Non-pigmented ciliary epithelial cell (primary cell): ENCODE data around the gene SH3PXD2A.
A peak's percentile ranks its signal among the peaks of the same experiment; 100 is the strongest.
"Not testable (repeated sequence)": the region's sequence is repeated elsewhere in the genome, so short reads cannot be mapped to it uniquely, and the experiment has no call there.

Experiments
- DNase-seq: peaks from one replicate; pipeline ENCODE4 v3.0.0-alpha.2; 2010; ENCODE audit warnings: low read depth

Gene SH3PXD2A

DNA sequence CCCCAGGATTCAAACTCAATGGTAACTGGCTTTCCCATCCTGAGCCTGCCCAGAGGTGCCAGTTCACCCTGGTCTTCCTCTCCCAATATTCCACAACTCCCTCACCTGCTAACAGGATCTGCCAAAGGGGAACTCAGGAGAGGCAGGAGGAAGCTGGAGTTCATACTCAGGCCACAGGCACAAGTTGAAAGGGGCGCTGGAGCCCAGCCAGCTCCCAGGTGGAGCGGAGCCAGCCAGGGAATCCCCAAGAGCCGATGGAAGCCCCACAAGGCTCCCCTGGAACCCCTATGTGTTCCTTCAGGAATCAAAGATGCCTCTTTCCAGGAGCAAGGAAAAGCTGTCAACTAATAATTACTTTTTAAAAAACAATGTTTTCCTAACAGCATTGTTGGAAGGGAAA lies 63.5 kb downstream of the SH3PXD2A start:
- no peak for DNase-seq

DNA sequence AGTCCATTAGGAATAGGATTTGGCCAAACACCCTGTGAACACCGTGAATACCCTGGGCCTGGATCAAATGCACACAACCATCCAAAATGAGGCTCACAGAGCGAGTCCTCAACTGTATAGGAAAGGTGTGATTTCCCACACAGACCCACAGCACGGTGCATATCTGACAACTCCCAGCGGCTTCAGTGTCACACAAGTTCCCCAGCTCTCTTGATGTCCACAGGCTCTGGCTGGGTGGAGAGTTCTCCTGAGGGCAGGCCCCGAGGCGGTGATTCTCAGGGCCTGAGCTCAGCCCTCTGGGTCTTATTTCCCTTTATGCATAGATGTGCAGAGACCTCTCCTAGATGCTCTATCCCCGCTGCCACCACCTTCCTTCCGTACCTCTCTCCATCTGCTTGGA lies 64.1 kb downstream of the SH3PXD2A start:
- DNase-seq = no peak

DNA sequence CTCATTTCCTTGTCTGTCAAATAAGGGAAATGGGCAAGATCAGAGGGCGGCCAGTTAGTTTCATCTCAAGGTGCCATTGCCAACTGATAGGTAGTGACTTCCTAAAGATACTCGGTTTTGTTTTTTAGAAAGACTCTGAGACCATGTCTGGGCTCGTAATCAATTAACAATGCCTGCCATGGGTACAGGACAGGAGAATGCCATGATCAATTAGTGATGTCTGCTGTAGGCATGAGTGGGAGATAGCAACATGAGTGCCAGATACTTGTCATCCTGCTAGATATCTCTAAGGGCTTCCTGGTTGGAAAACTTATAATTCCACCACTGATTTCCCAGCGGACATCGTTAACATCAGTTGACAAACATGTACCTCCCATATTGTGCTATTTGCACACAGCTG lies 64.8 kb downstream of the SH3PXD2A start:
- no peak for DNase-seq

DNA sequence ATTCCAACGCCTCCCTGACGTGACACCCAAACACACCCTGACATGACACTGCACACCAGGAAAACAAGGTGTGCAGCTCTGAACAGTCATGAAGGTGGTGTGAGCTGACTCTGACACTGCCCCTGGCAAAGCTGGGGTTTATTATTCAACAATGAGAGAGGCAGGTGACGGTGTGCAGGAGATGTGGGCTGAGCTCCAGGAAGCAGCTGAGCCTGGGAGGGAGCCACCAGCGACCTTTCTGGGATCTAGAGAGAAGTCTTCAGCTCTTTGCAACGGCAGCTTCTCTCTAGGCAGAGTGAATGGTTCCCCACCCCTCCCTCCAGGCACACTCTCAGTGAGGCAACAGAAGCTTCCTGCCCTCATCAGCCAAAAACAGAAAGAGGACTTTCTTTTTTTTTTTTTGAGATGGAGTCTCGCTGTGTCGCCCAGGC lies 65.6 kb downstream of the SH3PXD2A start:
- no peak for DNase-seq

DNA sequence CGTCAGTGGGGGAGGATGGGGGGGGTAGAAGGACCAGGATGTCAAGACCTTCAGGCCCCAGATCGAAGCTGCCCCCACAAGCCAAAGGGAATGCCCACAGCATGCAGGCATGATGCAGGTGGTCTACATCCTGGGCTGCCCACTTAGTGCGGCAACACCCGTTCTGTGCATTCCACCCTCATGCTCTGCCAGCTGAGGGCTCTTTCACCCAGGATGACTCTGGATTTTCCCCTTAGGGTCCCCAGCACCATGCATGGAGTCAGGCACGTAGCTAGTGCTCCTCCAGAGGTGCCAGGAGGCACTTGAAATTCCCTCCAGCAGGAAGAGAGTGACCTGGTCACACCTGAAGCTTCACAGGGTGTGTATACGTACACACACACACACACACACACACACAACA lies 66.2 kb downstream of the SH3PXD2A start:
- no peak for DNase-seq

DNA sequence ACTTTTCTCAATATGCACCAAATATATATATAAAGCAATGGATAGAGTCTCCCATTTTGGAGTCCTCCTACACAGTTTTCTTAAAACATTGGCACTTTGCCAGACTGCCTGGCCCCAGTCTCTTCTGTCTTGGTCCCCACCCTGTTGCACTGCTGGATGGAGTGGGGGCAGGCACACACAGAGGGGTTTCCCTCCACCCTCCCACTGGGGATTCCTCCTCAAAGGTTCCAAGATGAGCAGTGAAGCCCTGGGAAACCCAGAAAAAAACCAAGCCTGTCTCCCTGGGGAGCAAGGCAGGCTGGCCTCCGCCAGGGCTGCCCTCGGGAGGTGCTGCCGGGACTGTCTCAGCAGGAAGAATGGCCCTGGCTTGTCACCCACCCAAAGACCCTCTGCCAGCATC lies 68.0 kb downstream of the SH3PXD2A start:
- DNase-seq = no peak

DNA sequence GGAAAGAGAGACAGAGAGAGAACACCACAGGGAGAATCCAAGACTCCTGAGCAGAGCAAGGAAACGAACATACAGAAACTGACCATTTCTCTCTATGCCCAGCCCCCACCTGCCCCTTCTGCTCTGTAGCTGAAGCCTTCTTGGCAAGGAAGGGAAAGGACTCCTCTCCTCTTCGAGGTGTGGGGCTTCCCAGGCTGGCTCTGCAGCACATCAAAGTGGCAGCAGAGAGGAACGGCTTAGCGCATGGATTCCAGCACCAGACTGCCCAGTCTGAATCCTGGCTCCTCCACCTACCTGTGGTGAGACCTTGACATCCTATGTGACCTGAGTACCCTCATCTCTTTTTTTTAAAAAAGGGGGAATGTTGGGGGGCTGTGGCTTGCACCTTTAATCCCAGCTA lies 69.4 kb downstream of the SH3PXD2A start:
- no peak for DNase-seq

DNA sequence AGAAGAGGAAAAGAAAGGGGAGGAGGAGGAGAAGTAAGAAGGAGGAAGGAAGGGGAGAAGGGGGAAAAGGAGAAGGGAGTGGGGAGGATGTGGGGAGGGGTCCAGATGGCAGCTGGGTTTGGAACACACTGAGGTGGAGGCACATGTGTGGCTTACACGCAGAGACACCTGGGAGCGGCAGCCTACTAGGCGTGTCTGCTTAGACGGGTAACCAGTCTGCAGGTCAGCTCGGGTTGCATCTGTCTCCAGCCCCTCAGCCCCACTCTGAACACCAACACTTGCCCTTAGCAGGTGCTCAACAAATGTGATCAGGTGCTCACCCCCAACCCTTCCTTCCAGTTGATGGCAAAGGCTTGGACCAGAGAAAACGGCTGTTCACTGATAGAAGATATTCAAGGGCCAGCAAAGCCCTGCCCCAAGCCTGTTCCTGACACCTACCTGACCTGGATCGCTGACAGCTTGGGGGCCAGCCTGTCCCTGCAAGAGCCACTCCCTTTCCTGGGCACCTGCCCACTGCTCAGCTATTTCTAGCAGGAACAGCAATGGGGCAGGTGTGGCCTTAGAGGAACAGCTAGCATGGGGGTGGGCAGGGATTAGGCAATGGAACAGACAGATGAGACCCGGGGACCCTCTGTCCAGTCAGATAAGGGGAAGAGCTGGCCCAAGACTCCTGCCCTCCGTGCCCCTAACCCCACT lies 70.5 kb downstream of the SH3PXD2A start:
- DNase-seq = no peak

DNA sequence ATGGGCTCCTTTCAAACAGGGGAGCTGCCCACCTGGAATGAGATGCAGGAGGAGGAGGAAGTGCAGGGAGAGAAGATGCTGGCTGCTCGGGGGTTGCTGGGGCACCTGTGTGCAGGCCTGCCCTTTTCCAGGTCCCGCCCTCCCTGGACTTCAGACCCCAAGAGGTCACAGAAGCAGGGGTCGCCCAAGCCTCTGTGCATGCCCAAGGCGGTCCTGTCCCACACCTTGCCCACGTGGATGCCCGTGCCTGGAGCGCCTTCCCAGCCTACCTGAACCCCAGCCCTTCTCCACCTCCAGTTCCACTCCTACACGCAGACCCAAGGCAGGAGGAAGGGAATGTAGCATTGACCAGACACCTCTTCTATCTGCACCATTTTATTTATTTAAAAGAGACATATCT lies 71.3 kb downstream of the SH3PXD2A start:
- no peak for DNase-seq

DNA sequence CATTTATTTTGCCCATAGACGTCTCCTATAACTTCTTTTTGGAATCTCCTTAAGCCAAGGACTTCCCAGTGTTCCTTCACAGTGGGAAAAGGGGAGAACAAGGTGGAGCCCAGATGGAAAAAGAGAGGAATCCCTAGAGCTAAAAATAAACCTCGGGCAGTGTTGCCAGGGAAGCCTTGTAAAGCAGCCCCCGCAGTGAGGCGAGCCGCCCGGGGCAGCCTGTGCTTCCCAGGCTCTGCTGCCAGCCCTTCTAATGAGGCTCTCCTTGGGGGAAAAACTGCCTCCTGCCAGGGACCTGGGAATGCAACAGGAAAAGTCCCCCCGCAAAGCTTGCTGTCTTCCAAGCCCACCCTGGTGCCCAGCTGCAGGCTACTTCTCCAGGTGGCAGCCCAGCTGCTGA lies 71.7 kb downstream of the SH3PXD2A start:
- no peak for DNase-seq

DNA sequence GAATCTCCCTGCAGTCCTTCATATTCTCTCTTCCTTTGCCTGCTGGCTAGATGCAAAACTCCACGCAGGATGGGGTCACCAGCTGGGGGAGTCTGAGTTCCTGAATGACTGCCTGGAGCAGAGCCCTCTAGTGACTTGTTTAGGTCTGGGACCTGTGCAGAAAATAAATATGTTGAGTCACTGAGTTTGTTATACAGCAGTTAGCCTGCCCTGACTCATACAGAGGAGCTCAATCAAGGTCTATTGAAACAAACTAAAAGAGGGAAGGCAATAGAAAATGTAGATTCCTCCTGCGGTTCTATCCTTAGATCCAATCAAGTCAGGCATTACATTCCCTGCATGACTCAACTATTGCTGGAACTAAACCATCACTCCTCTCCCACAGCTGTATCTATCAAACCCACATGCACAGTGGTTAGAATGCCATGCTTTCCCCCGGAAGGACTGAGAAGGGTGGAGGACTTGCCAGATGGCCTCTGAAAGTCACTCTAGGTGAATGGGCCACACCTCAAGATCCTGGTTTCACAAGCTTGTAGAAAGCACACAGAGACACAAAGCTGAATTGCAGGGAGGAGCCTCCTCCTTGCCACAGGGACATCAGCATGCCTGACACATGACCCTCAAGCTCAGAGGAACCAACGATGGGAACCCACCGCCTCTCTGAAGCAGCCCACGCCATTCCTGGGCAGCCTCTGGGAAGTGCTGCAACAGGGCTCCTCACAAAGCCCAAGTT lies 73.9 kb downstream of the SH3PXD2A start:
- peak; percentile 81 for DNase-seq

DNA sequence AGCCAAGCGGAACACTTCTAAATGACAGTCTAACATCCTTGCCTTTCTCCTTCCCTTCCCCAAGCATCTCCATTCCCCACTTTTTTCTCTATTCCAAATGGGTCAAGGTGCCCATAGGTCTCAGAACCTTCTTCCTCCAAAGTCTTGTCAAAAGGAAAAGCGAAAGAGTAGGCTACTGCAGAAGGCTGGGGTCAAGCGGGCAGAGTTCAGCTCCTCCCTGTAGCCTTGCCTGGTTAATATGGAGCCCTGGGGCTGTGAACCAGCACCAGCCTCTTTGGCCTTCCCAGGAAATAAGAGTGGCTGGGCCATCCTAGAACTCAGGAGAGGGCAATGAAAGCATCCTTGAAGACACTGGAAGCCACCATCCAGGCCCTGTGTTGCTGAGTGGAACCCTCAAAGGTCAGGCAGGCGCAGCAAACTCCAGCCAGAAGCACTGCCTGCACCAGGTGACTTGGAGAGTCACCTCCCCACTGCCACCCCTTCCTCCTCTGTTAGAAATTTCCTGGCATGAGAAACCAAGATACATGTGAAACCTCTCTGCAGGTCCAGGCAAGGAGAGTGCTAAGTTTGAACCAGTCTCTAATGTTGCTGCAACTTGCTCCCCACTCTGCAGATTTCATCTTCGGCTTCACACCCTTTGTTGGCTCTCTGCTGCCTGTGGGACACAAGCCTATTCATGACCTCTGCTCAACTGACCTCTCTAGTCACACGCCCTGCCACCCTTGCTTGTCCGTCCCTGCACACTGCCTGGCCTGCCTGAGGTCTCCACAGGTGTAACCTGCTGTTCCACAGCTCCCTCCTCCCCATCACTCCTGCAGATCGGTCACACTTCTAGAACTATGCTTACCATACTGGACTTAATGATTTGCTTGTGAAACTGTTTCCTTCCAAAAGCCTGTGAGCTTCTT lies 74.9 kb downstream of the SH3PXD2A start:
- DNase-seq = no peak

DNA sequence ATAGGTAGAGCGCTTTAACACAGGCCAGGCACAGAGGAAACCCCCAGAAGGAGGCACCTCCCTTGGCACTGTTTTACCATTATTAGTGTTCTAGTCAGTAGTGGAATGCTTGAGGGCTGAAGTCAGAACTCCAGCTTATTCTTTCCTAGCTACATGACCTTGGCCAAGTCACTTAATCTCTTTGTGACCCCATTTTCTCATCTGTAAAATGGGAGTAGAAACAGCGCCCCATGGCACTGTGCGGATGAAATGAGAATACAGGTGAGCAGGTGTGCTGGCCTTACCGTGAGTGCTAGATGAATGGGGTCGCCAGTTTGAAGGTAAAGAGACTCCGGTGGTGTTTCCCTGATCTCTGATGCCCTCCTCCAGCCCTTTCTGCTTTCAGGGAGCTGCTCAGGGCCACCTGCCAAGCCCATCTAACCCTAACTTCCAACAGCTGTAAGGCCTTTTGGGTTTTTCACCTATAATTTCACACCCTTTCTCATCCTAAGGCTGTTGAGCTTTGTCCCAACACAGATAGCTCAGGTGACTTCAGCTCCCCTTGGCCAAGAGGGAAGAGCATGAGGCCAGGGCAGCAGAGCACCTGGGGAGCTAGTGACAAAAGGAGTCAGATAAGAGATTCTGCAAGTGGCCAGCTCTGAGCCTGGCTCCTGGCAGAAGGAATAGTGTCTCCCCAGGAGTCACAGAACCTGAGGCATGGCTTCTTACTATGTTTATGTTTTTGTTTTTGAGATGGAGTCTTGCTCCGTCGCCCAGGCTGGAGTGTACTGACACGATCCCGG lies 76.8 kb downstream of the SH3PXD2A start:
- no peak for DNase-seq

DNA sequence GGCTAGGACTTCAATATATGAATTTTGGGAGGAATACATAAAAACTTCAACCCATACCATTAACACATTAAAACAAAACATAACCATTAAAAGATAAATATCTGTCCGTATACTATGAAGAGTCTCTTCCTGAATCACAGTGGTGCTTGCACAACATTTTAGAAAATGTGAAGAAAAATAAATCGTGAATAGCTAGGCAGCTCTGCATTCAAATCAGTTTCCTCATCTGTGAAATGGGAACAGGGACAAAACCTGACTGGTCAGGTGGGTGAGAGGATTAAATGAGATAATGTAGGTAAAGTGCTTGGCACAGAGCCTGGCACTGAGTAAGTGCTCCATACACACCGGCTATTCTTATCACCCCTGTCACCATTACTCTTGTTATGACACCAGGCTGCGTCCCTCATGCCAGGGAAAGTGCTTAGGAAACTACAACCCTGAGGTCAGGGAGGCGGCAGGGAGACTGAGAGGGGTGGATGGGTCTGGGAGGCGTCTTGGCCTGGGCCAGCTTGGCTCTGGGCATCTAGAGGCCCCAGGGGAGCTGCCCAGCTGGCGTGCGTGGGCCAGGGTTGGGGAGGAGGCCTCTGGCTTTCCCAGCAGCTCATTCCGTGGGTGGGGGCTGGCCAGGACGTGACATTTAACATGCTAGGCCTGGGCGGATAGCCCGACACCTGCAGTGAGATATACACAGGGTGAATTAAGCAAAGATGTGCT lies 78.3 kb downstream of the SH3PXD2A start:
- no peak for DNase-seq

DNA sequence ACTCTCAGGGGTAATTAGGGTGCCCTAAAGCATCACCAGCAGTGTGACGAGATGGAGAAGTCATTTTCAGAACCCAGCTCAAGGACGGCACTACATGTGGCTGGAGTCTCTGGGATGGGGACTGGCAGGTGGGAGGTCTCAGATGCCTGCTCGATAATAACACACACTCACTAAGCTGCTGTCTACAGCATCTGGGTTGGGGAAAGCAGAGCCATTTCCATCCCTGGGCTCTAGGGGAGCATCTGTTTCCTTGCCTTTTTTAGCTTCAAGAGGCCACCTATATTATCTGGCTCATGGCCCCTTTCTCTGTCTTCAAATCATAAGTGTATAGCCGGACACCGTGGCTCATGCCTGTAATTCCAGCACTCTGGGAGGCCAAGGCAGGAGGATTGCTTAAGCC lies 79.6 kb downstream of the SH3PXD2A start:
- no peak for DNase-seq

DNA sequence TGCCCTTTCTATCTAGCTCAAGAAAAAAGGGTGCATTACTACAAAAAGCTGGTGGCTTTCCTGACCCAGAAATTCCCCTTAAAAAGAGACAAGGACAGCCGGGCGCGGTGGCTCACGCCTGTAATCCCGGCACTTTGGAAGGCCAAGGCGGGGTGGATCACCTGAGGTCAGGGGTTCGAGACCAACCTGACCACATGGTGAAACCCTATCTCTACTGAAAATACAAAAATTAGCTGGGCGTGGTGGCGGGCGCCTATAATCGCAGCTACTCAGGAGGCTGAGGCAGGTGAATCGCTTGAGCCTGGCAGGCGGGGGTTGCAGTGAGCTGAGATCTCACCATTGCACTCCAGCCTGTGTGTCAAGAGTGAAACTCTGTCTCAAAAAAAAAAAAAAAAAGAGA lies 82.5 kb downstream of the SH3PXD2A start:
- not testable (repeated sequence) for DNase-seq

DNA sequence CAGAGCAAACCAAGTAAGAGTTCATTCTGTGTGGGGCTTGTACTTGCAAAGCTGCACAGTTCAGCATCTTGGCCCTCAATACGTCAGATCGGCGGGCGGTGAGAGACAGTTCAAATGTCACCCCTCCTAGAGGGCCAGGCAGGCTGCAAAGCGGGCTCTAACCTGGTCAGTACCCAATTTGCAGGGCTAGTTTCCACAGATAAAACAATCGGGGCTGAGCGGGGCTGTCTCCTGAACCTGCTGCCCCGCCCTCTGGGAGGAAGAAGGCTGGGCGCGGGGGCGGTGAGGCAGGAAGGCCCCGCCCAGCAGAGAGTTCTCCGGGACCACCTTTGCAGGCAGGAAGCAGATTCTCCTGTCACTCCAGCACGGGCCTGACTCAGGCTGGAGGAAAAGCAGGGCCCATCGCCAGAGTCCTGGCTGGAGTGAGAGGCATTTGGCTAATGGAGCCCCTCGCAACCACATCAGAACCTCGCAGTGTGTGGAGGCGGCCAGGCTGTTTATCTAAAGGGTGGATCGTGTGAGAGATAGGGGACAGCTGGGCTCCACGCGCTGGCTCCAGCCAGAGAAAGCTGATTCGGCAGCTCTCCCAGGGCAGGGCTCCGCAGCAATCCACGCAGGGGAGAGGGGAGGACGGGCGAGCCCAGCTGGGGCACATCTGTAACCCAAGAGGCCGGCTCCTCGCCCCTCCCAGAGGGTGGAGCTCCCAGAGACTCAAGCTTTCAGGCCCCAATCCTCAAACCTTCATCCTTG lies 83.1 kb downstream of the SH3PXD2A start:
- peak; percentile 57 for DNase-seq

DNA sequence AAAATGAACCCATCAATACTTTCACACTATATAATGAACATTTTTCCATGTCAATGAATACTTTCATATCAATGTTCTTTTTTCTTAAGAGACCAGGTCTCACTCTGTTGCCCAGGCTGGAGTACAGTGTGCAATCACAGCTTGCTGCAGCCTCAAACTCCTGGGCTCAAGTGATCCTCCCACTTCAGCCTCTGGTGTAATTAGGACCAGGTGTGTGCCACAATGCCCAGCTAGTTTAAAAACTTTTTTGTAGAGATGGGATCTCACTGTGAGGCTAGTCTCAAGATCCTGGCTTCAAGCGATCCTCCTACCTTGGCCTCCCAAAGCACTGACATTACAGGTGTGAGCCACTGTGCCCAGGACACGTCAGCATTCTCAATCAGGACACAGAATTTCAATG lies 85.2 kb downstream of the SH3PXD2A start:
- DNase-seq = no peak

DNA sequence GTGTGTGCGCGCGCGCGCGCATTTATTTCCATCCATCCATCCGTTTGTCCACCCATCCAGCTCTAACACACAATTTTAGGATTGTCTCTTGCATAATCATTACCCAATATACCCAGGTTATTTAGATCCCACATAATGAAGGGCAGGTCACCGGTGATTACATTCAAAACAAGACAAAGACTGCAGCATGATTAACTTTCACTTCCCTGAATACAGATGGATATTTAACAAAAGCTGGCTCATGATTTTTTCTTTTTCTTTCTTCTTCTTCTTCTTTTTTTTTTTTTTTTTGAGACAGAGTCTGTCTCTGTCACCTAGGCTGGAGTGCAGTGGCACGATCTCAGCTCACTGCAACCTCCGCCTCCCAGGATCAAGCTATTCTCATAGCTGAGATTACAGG lies 86.2 kb downstream of the SH3PXD2A start:
- no peak for DNase-seq

DNA sequence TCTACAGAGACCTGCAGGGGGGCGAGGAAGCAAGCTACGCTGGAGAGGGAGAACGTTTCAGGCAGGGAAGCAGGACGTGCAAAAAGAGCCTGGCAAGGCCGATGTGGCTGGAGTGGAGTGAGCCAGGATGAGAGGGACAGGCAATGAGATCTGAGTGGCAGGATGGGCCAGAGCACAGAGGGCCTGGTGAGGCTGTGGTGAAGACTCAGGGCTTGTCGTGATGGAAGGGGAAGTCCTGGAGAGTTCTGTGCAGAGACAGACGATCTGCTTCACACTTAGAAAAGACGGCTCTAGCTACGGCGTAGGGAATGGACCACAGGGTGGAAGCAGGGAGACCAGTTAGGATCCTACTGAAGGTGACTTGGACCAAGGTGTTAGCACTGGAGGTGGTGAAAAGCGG lies 87.0 kb downstream of the SH3PXD2A start:
- DNase-seq = no peak

DNA sequence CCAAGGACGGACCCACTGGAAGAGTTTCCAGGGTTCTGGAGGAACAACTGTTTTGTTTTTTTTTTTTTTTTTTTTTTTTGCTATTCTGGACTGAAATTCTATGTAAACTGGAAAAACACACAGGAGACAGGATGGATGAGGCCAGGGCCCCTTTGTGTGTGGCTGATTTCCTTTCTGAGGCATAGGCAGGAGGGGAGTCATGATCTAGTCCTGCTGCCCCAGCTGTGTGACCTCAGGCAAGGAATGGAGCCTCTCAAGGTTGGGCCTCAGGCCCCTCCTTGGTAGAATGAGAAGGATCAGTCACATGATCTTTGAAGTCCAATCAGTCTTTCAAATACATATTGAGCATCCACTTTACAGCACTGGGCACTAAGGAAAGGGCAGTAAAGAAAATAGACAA lies 87.6 kb downstream of the SH3PXD2A start:
- DNase-seq = no peak
